GM12878 (cell line): ENCODE measurements around the gene SVBP. TPM values are rescaled to one million over a fixed set of nuclear protein-coding genes. Genes with fewer than 3 reads are reported as not detected.

Experiments used
- ATAC-seq: fragments of 200-7000 bp; cut with Tn5 transposase; 3 replicates; pipeline ENCODE4 v1.9.1; 2020; ENCODE audit warnings: mild to moderate bottlenecking, moderate library complexity
- BruUV-seq: library from RNA; stranded (reverse); fragments of 400-500 nt; replicated peaks from 2 replicates; lab custom pipeline; 2021; lab: Mats Ljungman, UMichigan
- CTCF ChIA-PET: fragments of 300-600 bp; sonication (Branson Sonifier 250); formaldehyde crosslinking; extraction: SDS; loops from one replicate; lab custom pipeline; 2021; ENCODE audit warnings: inconsistent platforms; lab: Yijun Ruan, JAX
- POLR2A ChIA-PET: fragments of 350-600 bp; formaldehyde crosslinking; extraction: SDS; loops from one replicate; lab custom pipeline; 2021; ENCODE audit warnings: inconsistent platforms; lab: Charles Lee
- RAD21 ChIA-PET: fragments of 300-600 bp; sonication (Branson Sonifier 250); formaldehyde crosslinking; loops from one replicate; lab custom pipeline; 2023; ENCODE audit warnings: antibody characterized with exemption; ENCODE audit not compliant: unreplicated experiment; lab: Charles Lee
- SMC1A ChIA-PET: fragments of 300-600 bp; sonication (Branson Sonifier 250); formaldehyde crosslinking; loops from one replicate; lab custom pipeline; 2023; ENCODE audit not compliant: unreplicated experiment, uncharacterized antibody; lab: Charles Lee
- DNase-seq: peaks from one replicate; pipeline ENCODE4 v3.0.0-alpha.2; 2011; ENCODE audit warnings: low read depth, low spot score
- FAIRE-seq: peaks from 3 replicates; lab custom pipeline; 2011; peaks lifted over from hg19 to GRCh38; lab: Jason Lieb, UNC
- H2AFZ ChIP-seq: 2 replicates; pipeline ENCODE4 v1.6.0; 2011; ENCODE audit warnings: low read depth, low read length, control low read depth; ENCODE audit not compliant: control insufficient read depth
- H3K27ac ChIP-seq: 2 replicates; pipeline ENCODE4 v1.5.1; 2011; ENCODE audit warnings: control low read depth; ENCODE audit not compliant: control insufficient read depth, insufficient read depth
- H3K27me3 ChIP-seq, 2 experiments: replicated peaks in 1 of 2; 2 replicates each; pipeline versions ENCODE4 v1.6.0 to v1.6.1; 2011; ENCODE audit warnings: low read length in 1 of 2; ENCODE audit not compliant: control insufficient read depth in 2 of 2, insufficient read depth in 2 of 2
- H3K36me3 ChIP-seq, 2 experiments: 2 replicates each; pipeline ENCODE4 v1.5.1; 2011; ENCODE audit warnings: low read length in 1 of 2; ENCODE audit not compliant: control insufficient read depth in 2 of 2, insufficient read depth in 2 of 2
- H3K4me1 ChIP-seq: 2 replicates; pipeline ENCODE4 v1.6.1; 2011; ENCODE audit warnings: mild to moderate bottlenecking, low read length, moderate library complexity, mixed read lengths; ENCODE audit not compliant: control insufficient read depth, insufficient read depth
- H3K4me2 ChIP-seq: 2 replicates; pipeline ENCODE4 v1.6.0; 2011; ENCODE audit warnings: control low read depth; ENCODE audit not compliant: control insufficient read depth, insufficient read depth
- H3K4me3 ChIP-seq: fragments of 200-600 bp; sonication (generic); 2 replicates; pipeline ENCODE4 v1.5.1; 2016
- H3K79me2 ChIP-seq: 2 replicates; pipeline ENCODE4 v1.6.0; 2011; ENCODE audit warnings: low read length; ENCODE audit not compliant: control insufficient read depth, insufficient read depth
- H3K9ac ChIP-seq: 2 replicates; pipeline ENCODE4 v1.8.0; 2011; ENCODE audit warnings: low read length, control low read depth, mixed read lengths; ENCODE audit not compliant: control insufficient read depth, insufficient read depth
- H3K9me3 ChIP-seq: replicated peaks from 3 replicates; pipeline ENCODE4 v1.5.1; 2011; ENCODE audit warnings: mild to moderate bottlenecking, low read length; ENCODE audit not compliant: control insufficient read depth, insufficient read depth
- H4K20me1 ChIP-seq: 2 replicates; pipeline ENCODE4 v1.6.0; 2011; ENCODE audit not compliant: control insufficient read depth, insufficient read depth
- BMI1 ChIP-seq: fragments of 450-650 bp; IDR thresholded peaks from 2 replicates; pipeline ENCODE4 v1.6.1; 2016; ENCODE audit warnings: mild to moderate bottlenecking, moderate library complexity, borderline replicate concordance
- CREM ChIP-seq: IDR thresholded peaks from 2 replicates; pipeline ENCODE4 v1.6.1; 2014; ENCODE audit warnings: antibody characterized with exemption, low read depth
- ETV6 ChIP-seq, 2 experiments: fragments of 450-650 bp in 1 of 2; IDR thresholded peaks in 1 of 2; conservative IDR thresholded peaks in 1 of 2; 2 replicates each; pipeline ENCODE4 v1.6.1; 2014; ENCODE audit warnings: antibody characterized with exemption in 1 of 2, borderline replicate concordance in 1 of 2, low read depth in 1 of 2, mild to moderate bottlenecking in 1 of 2, moderate library complexity in 1 of 2
- EZH2 ChIP-seq: IDR thresholded peaks from 2 replicates; pipeline ENCODE4 v1.6.1; 2012; ENCODE audit warnings: low read depth, mild to moderate bottlenecking, control low read depth, inconsistent platforms, low read length, borderline replicate concordance; ENCODE audit not compliant: control insufficient read depth
- IKZF2 ChIP-seq, 2 experiments: fragments of 450-650 bp; IDR thresholded peaks; 2 replicates each; pipeline ENCODE4 v1.6.1; 2017; ENCODE audit warnings: mild to moderate bottlenecking in 2 of 2, moderate library complexity in 2 of 2
- NFXL1 ChIP-seq: fragments of 450-650 bp; IDR thresholded peaks from 2 replicates; pipeline ENCODE4 v1.6.1; 2017; ENCODE audit warnings: antibody characterized with exemption, mild to moderate bottlenecking, borderline replicate concordance
- NRF1 ChIP-seq: conservative IDR thresholded peaks from 2 replicates; pipeline ENCODE4 v1.6.1; 2011; ENCODE audit warnings: mild to moderate bottlenecking, low read depth, low read length, improper control_type of control experiment
- PAX8 ChIP-seq: fragments of 450-650 bp; IDR thresholded peaks from 2 replicates; pipeline ENCODE4 v1.6.1; 2017; ENCODE audit warnings: mild to moderate bottlenecking, moderate library complexity
- RB1 ChIP-seq: fragments of 450-650 bp; formaldehyde crosslinking; IDR thresholded peaks from 2 replicates; pipeline ENCODE4 v1.6.1; 2017; ENCODE audit warnings: mild to moderate bottlenecking, borderline replicate concordance
- RUNX3 ChIP-seq: IDR thresholded peaks from 2 replicates; pipeline ENCODE4 v1.6.1; 2012; ENCODE audit warnings: low read length, inconsistent platforms
- SKIL ChIP-seq: fragments of 450-650 bp; IDR thresholded peaks from 2 replicates; pipeline ENCODE4 v1.6.1; 2017; ENCODE audit warnings: mild to moderate bottlenecking, low read depth, inconsistent platforms; ENCODE audit not compliant: poor library complexity, severe bottlenecking
- SMC3 ChIP-seq: IDR thresholded peaks from 2 replicates; pipeline ENCODE4 v1.6.1; 2011; ENCODE audit warnings: low read length, improper control_type of control experiment, borderline replicate concordance
- SRF ChIP-seq, 2 experiments: IDR thresholded peaks; 2 replicates each; pipeline ENCODE4 v1.6.1; 2011; ENCODE audit warnings: low read depth in 2 of 2, low read length in 2 of 2, mild to moderate bottlenecking in 1 of 2, moderate library complexity in 1 of 2
- STAT1 ChIP-seq: fragments of 450-650 bp; conservative IDR thresholded peaks from 2 replicates; pipeline ENCODE4 v1.6.1; 2014; ENCODE audit warnings: antibody characterized with exemption, mild to moderate bottlenecking
- TCF3 ChIP-seq: IDR thresholded peaks from 2 replicates; pipeline ENCODE4 v1.6.1; 2012; ENCODE audit warnings: low read depth, mild to moderate bottlenecking, low read length, borderline replicate concordance; ENCODE audit not compliant: insufficient read depth
- TCF7 ChIP-seq: IDR thresholded peaks from 2 replicates; pipeline ENCODE4 v1.6.1; 2014; ENCODE audit warnings: antibody characterized with exemption, borderline replicate concordance
- ZBTB40 ChIP-seq: fragments of 450-650 bp; IDR thresholded peaks from 2 replicates; pipeline ENCODE4 v1.6.1; 2016; ENCODE audit warnings: mild to moderate bottlenecking, moderate library complexity, borderline replicate concordance
- ZNF217 ChIP-seq: fragments of 450-650 bp; IDR thresholded peaks from 2 replicates; pipeline ENCODE4 v1.6.1; 2017; ENCODE audit warnings: antibody characterized with exemption, mild to moderate bottlenecking
- ZNF384 ChIP-seq: IDR thresholded peaks from 2 replicates; pipeline ENCODE4 v1.6.1; 2012; ENCODE audit warnings: low read depth, mild to moderate bottlenecking, low read length, improper control_type of control experiment, borderline replicate concordance
- WGBS: methylation state at CpG from one replicate; pipeline ENCODE4 v1.1.6; 2016; ENCODE audit warnings: low lambda C conversion rate; ENCODE audit not compliant: insufficient replicate concordance, insufficient coverage; ENCODE audit errors: missing lambda C conversion rate; 5-methylcytosine and 5-hydroxymethylcytosine counted together
- in situ Hi-C: fragments of 300-500 bp; cut with MboI; formaldehyde crosslinking; loops from 9 replicates; pipeline ENCODE4 v1.14.3; 2018; ENCODE audit warnings: mixed read lengths
- intact Hi-C: fragments of 100-400 bp; cut with micrococcal nuclease; formaldehyde crosslinking; loops from one replicate; pipeline ENCODE4 v1.14.2; 2022; ENCODE audit not compliant: unreplicated experiment
- polyA plus RNA-seq, 11 experiments: library from polyadenylated mRNA; depleted of rRNA in 4 of 11; unstranded in 6 of 11; stranded (reverse) in 5 of 11; fragments of >200 nt; fragmentation: Nextera tagmentation in 4 of 11; fragmentation: Illumina TruSeq in 1 of 11; extraction: Ambion mirVana in 4 of 11; extraction: Trizol in 1 of 11; gene quantifications; 1 replicate in 1 of 11; 2 replicates in 10 of 11; pipeline versions ENCODE4 v1.2.1 to v1.2.3, GENCODE V29; 2011 to 2016; ENCODE audit warnings: inconsistent platforms in 2 of 11, missing spikeins in 2 of 11, low read depth in 1 of 11
- total RNA-seq, 4 experiments: library from RNA; depleted of rRNA in 3 of 4; stranded (reverse); fragments of >200 nt in 3 of 4; fragmentation: Illumina TruSeq in 1 of 4; extraction: Trizol in 1 of 4; gene quantifications; 2 replicates each; pipeline versions ENCODE4 v1.2.1 to v1.2.3, GENCODE V29; 2013 to 2021

SVBP gene
- total and polyA plus RNA-seq, 10 of the 15 experiments (the other 5 are each of a cell fraction or from before 2014, with no cell fraction given): 12.6 to 29.5 (median 19.8) TPM

GRCh38 chr1:42834803-42835202 lies 17.6 kb upstream of the SVBP start (continued):
- TF ChIP-seq CREM (no peak), SMC3 (no peak)
- TF ChIP-seq, all 136 proteins: peak for 0

GRCh38 chr1:42833981-42834380 lies 16.8 kb upstream of the SVBP start:
- DNase-seq: no peak
- ChIA-PET POLR2A (interaction anchor here (1.7 kb wide), 1 partner anchor 13 kb away, joined by 5 read pairs; no protein-coding TSS in a partner anchor), CTCF (interaction anchor here (0.8 kb wide), 2 partner anchors 12 to 239 kb away, joined by 3 to 4 read pairs; partner anchors contain the start of gene ZNF691), SMC1A (no interaction called here), RAD21 (no interaction called here)
- H3K4me1 ChIP-seq: peaks cover 12% of the 10 kb centered on the region
- H3K4me3 ChIP-seq: no peak overlapping the region
- H3K27ac ChIP-seq: no peak overlapping the region
- H3K79me2 ChIP-seq: no peaks in the 10 kb centered on the region
- in situ Hi-C loops: no loop called here
- no peak for FAIRE-seq
- TF ChIP-seq SRF (IDR thresholded peaks at IDR 0.05; ENCODE audit: low read depth in 2 of 2, low read length in 2 of 2) (no peak), STAT1 (no peak), TCF7 (no peak), NRF1 (no peak), BMI1 (no peak), ZNF217 (no peak), RUNX3 (no peak), RB1 (no peak), NFXL1 (no peak), PAX8 (no peak), ZNF384 (no peak), ZBTB40 (no peak), IKZF2 (IDR thresholded peaks at IDR 0.05) (no peak), EZH2 (no peak), ETV6 (conservative IDR thresholded peaks at IDR 0.05 in 1 of 2, IDR thresholded peaks at IDR 0.05 in 1 of 2; ENCODE audit: borderline replicate concordance in 1 of 2, low read depth in 1 of 2) (no peak), TCF3 (no peak), SKIL (no peak)
- H4K20me1 ChIP-seq: no peaks in the 10 kb centered on the region
- H3K9me3 ChIP-seq: no peaks in the 10 kb centered on the region
- no peak overlapping the region for H3K4me2 ChIP-seq
- WGBS: 35% methylated on average over 4 of the region's 4 CpGs
- no peaks in the 10 kb centered on the region for H3K36me3 ChIP-seq
- intact Hi-C loops: no loop called here
- no peak overlapping the region for H2AFZ ChIP-seq
- H3K9ac ChIP-seq: no peak overlapping the region
- BruUV-seq: no TSS peak
- H3K27me3 ChIP-seq: no peaks in the 10 kb centered on the region
- ATAC-seq: no peak
